GM18861 (cell line): ENCODE results near the gene DENND4A.
"Not testable (repeated sequence)": the region's sequence is repeated elsewhere in the genome, so short reads cannot be mapped to it uniquely, and the experiment has no call there.

Experiments used
- ATAC-seq: cut with Tn5 transposase; IDR thresholded peaks from one replicate; pipeline ENCODE4 v1.9.1; 2021; ENCODE audit not compliant: unreplicated experiment

DENND4A gene

DNA sequence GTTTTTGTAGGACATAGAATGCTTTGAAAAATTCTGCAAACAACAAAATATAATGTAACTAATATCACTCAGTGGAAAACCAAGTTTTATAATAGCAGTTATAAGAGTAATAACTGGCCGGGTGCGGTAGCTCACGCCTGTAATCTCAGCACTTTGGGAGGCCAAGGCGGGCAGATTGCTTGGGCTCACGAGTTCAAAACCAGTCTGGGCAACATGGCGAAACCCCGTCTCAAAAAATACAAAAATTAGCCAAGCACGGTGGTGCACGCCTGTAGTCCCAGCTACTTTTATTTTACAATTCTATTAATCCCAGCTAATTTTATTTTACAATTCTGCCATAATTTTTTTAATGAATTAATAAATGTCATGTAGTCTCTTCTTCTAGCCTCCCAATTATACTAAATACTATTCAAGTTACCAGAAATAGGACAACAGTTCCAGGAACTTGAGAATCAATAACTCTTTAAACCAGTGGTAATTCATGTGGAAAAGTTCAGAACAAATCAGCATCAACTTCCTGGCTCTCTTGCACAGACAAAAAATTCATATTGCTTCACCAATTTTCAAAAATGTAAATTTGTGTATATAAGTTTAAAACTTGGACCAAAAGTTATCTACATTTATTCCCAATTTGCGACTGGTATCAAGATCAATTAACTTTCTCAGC is 2.2 kb downstream of the DENND4A start:
- no peak for ATAC-seq

DNA sequence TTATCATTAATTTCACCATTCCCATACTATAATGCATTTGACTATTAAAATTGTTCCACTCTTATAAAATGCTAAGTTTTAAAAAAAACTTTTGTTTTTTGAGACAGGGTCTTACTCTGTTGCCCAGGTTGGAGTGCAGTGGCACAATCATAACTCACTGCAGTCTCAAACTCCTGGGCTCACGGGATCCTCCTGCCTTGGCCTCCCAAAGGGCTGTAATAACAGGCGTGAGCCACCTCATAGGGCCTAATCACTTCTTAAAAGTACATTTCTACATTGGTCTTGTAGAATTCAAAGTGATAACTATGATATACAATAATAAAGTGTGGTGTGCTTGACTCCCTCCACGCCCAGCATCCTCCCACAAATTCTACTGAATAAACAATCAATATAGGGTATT is 3.0 kb downstream of the DENND4A start:
- no peak for ATAC-seq

GRCh38 chr15:65787260-65787659 is 4.8 kb downstream of the DENND4A start:
- no peak for ATAC-seq

- ATAC-seq: no peak
Measured at GRCh38 chr15:65785151-65785550, 6.9 kb downstream of the DENND4A start.

- no peak for ATAC-seq
Measured at GRCh38 chr15:65783872-65784271, 8.2 kb downstream of the DENND4A start.

GRCh38 chr15:65782096-65782495 is 10.0 kb downstream of the DENND4A start:
- no peak for ATAC-seq

DNA sequence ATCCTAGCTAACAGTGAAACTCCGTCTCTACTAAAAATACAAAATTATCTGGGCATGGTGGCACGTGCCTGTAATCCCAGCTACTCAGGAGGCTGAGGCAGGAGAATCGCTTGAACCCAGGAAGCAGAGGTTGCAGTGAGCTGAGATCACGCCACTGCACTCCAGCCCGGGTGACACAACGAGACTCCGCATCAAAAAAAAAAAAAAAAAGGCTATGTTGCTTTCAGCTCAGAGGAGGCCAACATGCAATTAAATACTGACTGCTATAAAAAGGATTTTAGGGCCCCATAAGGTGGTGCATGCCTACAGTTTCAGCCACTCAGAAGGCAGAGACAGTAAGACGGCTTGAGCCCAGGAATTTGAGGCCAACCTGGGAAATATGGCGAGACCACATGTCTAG is 13.4 kb downstream of the DENND4A start:
- ATAC-seq: not testable (repeated sequence)

GRCh38 chr15:65778269-65778668 is 13.8 kb downstream of the DENND4A start:
- no peak for ATAC-seq

DNA sequence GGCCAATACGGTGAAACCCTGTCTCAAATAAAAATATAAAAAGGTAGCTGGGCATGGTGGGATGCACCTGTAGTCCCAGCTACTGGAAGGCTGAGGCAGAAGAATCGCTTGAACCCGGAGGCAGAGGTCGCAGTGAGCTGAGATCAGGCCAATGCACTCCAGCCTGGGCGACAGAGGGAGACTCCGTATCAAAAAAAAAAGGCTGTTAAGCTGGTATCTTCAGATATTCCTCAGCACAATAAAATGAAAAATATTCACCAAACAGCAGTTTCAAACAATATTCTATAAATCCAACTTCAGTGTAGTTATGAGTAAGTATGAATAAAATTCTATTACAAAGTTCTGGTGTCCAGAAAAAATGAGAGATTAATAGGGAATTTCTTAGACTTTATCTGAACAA is 14.2 kb downstream of the DENND4A start:
- no peak for ATAC-seq

DNA sequence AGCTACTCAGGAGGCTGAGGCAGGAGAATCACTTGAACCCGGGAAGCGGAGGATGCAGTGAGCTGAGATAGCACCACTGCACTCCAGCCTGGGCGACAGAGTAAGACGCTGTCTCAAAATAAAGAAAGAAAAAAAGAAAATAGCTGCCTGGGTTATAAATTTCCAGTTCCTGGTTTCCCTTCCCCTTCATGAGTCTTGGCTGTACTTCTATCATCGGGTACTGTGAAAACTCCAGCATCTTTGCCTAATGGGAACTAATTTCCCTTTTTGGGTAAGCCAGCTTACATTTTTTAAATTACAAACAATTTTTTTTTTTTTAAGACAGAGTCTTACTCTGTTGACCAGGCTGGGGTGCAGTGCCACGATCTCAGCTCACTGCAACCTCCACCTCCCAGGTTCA is 15.0 kb downstream of the DENND4A start:
- no peak for ATAC-seq

GRCh38 chr15:65773386-65774111 is 18.5 kb downstream of the DENND4A start:
- peak; percentile 48 for ATAC-seq

DNA sequence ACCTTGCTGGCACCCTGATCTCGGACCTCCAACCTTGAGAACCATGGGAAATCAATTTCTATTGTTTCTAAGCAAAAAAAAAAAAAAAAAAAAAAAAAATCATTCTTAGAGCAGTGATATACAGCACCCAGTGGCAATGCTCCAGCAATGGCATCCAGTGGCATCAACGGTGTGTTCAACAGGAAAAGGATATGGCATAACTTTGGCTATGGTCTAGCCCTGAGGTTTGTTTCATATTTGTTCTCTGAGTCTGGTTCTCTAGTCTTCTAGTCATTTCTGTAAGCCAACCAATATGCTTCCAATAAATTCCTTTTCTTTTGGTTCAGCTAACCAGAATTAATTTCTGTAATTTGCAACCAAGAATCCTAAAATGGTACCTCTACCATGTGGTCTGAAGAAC is 19.2 kb downstream of the DENND4A start:
- no peak for ATAC-seq

DNA sequence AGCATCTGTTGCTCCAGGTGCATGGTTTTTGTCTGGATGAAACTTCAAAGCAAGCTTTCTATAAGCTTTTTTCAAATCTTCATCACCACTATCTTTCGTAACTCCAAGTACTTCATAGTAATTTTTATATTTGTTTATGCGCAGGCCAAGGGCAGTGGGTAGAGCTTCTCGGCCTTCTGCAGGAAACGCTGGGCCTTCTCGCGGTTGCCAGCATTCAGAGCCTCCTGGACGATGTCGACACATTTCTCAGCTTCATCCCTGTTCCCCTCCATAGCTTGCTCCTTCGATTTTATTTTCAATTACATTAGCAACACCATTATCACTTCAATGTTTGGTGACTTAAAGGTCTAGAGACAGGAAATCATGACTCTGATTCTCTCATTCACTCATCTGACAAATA is 20.2 kb downstream of the DENND4A start:
- ATAC-seq: no peak

GRCh38 chr15:65769482-65769881 is 22.6 kb downstream of the DENND4A start:
- ATAC-seq: no peak

DNA sequence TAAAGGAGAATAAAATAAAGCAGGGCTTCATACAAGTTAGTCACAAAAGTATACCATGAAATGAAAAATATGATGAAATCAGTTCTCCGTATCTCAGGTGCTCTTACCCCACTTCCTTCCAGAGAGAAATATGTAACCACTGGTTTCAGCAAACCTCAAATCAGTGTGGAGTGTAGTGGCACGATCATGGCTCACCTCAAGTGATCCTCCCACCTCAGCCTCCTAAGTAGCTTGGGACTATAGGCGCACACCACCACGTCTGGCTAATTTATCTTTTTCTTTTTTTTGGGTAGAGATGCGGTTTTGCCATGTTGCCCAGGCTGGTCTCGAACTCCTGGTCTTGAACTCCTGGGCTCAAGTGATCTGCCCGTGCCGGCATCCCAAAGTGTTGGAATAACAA is 24.2 kb downstream of the DENND4A start:
- ATAC-seq: no peak

GRCh38 chr15:65767264-65767595 is 24.9 kb downstream of the DENND4A start:
- ATAC-seq: no peak

DNA sequence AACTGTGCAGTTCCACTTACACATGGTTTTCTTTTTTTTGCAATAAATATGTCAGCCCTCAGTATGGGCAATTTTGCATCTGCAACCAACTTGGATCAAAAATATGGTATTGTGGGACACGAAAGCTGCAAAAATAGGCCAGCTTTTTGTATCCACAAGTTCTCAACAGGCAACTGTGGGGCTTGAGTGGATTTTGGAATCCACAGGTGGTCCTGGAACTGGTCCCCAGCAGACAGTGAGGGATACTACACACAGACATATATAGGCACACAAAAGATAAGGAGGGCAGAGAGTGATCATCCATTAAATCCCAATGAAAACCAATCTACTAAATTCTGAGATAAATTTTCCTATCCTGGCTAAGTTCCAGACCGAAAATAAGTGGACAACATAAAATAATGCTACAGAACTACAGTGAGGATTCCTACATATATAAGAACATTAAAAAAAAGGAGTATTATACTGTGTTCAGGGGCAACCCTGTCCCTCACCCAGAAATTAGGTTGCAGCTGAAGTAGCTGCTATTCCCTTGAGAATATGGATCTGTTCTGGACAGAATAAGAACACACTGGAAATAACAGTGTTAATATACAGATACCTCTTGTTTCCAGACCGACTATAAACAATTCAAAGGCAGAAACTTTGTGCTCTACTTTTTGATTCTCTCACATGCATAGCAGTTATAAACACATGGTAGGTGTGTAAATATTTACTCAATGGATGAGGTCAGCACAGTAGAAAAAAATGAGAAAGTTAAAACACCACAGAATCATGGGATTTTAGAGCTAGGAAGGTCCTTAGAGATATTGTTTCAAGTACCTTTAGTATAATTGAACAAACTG is 25.4 kb downstream of the DENND4A start:
- no peak for ATAC-seq

- no peak for ATAC-seq
Measured at GRCh38 chr15:65765106-65765505, 27.0 kb downstream of the DENND4A start.

DNA sequence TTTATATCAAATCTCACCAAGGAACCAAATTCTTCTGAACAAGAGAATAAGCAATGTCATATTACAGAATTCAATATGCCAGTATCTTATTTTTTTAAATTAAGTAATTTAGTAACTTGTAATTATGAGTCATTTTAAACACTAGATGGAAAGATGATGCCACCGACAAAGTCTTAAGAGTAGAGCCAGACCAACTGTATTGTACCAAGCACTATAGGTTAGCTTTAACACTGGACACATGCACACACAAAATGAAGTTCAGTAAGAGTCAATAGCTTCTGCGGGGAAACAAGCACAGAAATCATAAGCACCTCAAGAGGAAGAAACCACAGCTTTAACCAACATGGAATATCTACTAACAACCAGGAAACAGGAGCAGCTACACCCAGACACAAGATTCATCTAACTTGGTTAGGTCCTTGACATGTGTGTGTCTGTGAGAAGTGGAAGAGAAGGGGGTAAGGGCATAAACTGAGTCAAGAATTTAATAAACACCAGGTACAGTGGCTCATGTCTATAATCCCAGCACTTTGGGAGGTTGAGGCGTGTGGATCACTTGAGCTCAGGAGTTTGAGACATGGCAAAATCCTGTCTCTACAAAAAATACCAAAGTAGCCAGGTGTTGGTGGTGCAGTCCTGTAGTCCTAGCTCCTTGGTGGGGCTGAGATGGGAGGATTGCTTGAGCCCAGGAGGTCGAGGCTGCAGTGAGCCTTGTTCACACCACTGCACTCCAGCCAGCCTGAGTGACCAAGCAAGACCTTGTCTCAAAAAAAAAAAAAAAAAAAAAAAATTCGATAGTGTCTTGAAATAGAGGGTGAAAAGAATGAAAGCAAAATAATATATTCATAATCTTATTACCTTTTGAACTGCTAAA is 28.9 kb downstream of the DENND4A start:
- no peak for ATAC-seq

DNA sequence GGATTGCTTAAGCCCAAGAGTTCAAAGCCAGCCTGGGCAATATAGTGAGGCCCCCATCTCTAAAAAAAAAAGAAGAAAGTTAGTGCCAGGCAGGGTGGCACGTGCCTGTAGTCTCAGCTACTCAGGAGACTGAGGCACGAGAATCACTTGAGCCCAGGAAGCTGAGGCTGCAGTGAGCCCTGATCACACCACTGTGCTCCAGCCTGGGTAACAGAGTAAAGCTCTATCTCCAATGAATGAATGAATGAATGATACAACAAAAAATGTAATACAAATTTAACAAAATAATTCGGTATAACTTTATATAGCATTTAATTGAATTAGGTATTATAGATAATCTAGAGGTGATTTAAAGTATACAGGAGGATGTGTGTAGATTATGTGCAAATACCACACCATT is 29.7 kb downstream of the DENND4A start:
- ATAC-seq: no peak
